ENCODE data around the gene NBEAL2. TPM values are rescaled to one million over a fixed set of nuclear protein-coding genes. Genes with fewer than 3 reads are reported as not detected.

Gene NBEAL2
- total and polyA plus RNA-seq, 10 of the 15 experiments (the other 5 are each of a cell fraction or from before 2014, with no cell fraction given): 0.07 to 127 (median 29.4) TPM

DNA sequence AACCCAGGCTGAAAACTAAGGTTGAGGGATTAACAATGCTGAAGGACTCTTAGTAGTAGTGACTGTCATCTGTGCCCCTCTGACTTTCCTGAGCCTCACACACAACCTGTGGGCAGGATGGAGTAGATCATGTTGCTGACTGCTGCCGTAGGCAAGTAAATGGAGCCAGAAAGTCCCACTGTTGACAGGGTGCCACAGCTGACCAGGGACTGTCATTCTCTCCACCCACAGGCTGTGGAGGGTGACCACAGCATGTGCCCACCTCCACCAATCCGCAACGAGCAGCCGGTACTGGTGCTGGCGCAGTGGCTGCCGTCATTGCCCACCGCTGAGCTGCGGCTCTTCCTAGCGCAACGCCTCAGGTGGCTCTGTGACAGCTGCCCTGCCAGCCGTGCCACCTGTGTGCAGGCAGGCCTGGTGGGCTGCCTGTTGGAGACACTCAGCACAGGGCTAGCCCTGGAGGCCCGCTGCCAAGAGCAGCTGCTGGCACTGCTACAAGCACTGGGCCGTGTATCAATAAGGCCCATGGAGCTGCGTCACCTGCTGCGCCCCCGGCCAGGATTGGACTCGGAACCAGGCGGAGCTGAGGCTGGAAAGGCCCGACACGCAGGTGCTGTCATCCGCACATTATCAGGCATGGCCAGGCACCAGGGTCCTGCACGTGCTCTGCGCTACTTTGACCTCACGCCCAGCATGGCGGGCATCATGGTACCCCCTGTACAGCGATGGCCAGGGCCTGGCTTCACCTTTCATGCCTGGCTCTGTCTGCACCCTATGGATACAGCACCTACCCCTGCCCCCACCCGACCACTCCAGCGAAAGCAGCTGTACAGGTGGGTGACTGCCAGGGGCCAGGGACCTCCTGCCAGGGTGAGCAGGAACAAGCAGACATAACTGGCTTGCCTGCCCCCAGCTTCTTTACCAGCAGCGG lies 15.6 kb downstream of the NBEAL2 start (continued):
- TF ChIP-seq, protein P1, sequence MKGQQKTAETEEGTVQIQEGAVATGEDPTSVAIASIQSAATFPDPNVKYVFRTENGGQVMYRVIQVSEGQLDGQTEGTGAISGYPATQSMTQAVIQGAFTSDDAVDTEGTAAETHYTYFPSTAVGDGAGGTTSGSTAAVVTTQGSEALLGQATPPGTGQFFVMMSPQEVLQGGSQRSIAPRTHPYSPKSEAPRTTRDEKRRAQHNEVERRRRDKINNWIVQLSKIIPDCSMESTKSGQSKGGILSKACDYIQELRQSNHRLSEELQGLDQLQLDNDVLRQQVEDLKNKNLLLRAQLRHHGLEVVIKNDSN (IDR thresholded peaks at IDR 0.05; ENCODE audit: borderline replicate concordance, extremely low read length, insufficient read depth, low read depth, low read length): no peak

- Histone ChIP-seq H3K9ac (ENCODE audit: control insufficient read depth, insufficient read depth, low read length) (no peak overlapping the region), H2AFZ (ENCODE audit: control insufficient read depth, low read depth, low read length) (no peak overlapping the region), H3K4me2 (ENCODE audit: control insufficient read depth, insufficient read depth) (no peak overlapping the region), H3K79me2 (ENCODE audit: control insufficient read depth, insufficient read depth, low read length) (peaks cover 11% of the 10 kb centered on the region), H3K27ac (ENCODE audit: control insufficient read depth, insufficient read depth) (no peak overlapping the region), H3K36me3 (ENCODE audit: control insufficient read depth in 2 of 2, insufficient read depth in 2 of 2, low read length in 1 of 2) (peaks cover 19 to 40% of the 10 kb centered on the region in 2 experiments; a peak in 3 of 4 replicates), H3K4me1 (ENCODE audit: control insufficient read depth, insufficient read depth, low read length) (peaks cover 9% of the 10 kb centered on the region), H4K20me1 (ENCODE audit: control insufficient read depth, insufficient read depth) (no peaks in the 10 kb centered on the region), H3K27me3 (replicated peaks in 1 of 2; ENCODE audit: control insufficient read depth in 2 of 2, insufficient read depth in 2 of 2, low read length in 1 of 2) (no peaks in the 10 kb centered on the region), H3K4me3 (no peak overlapping the region), H3K9me3 (replicated peaks; ENCODE audit: control insufficient read depth, insufficient read depth, low read length) (no peaks in the 10 kb centered on the region)
- SMC1A ChIA-PET (ENCODE audit: uncharacterized antibody, unreplicated experiment): no interaction called here
- CTCF ChIA-PET: interaction anchor here (0.9 kb wide), 1 partner anchor 37 kb away, joined by 3 read pairs; no protein-coding TSS in a partner anchor
- POLR2A ChIA-PET: interaction anchor here (1.2 kb wide), 1 partner anchor 87 kb away, joined by 3 read pairs; no protein-coding TSS in a partner anchor
- BruUV-seq (replicated peaks): no TSS peak
- in situ Hi-C loops (cut with MboI) (no loop called here), intact Hi-C loops (cut with micrococcal nuclease; ENCODE audit: unreplicated experiment) (no loop called here)
- DNase-seq (ENCODE audit: low read depth, low spot score): no peak
- no peak for ATAC-seq
- no peak for FAIRE-seq
- RAD21 ChIA-PET (ENCODE audit: unreplicated experiment): interaction anchor here (1.0 kb wide), 1 partner anchor 69 kb away, joined by 4 read pairs; no protein-coding TSS in a partner anchor
- over 99% methylated on average over 21 of the region's 22 CpGs for WGBS (ENCODE audit: insufficient coverage, insufficient replicate concordance, low lambda C conversion rate, missing lambda C conversion rate)
- no peak for TF ChIP-seq PBX3 (IDR thresholded peaks at IDR 0.05; ENCODE audit: insufficient replicate concordance, low read depth, low read length)
- TF ChIP-seq TCF7 (IDR thresholded peaks at IDR 0.05; ENCODE audit: borderline replicate concordance): no peak
- no peak for TF ChIP-seq BHLHE40 (IDR thresholded peaks at IDR 0.05; ENCODE audit: borderline replicate concordance in 1 of 2, low read depth in 2 of 2, low read length in 1 of 2)
- no peak for TF ChIP-seq SIX5 (IDR thresholded peaks at IDR 0.05; ENCODE audit: low read depth, low read length, severe bottlenecking)
- no peak for TF ChIP-seq RAD21 (IDR thresholded peaks at IDR 0.05; ENCODE audit: insufficient read depth, low read depth, low read length)
- TF ChIP-seq E2F4 (IDR thresholded peaks at IDR 0.05; ENCODE audit: low read depth, low read length): no peak
- TF ChIP-seq, protein P2, sequence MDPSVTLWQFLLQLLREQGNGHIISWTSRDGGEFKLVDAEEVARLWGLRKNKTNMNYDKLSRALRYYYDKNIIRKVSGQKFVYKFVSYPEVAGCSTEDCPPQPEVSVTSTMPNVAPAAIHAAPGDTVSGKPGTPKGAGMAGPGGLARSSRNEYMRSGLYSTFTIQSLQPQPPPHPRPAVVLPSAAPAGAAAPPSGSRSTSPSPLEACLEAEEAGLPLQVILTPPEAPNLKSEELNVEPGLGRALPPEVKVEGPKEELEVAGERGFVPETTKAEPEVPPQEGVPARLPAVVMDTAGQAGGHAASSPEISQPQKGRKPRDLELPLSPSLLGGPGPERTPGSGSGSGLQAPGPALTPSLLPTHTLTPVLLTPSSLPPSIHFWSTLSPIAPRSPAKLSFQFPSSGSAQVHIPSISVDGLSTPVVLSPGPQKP (IDR thresholded peaks at IDR 0.05; ENCODE audit: low read depth, low read length): no peak
- TF ChIP-seq SMAD1 (IDR thresholded peaks at IDR 0.05; ENCODE audit: low read depth, partially characterized antibody): no peak
- TF ChIP-seq WRNIP1 (IDR thresholded peaks at IDR 0.05; ENCODE audit: borderline replicate concordance, low read depth, low read length): no peak
- TF ChIP-seq TCF3 (IDR thresholded peaks at IDR 0.05; ENCODE audit: borderline replicate concordance, insufficient read depth, low read depth, low read length): no peak
These were observed 16.6 kb downstream of the NBEAL2 start for GRCh38 chr3:46995901-46996562.

Data from GM12878 (cell line).